SJCRH30 (cell line): ENCODE measurements around the gene DHCR7. TPM values are rescaled to one million over a fixed set of nuclear protein-coding genes. Genes with fewer than 3 reads are reported as not detected.

ENCODE experiments used
- DNase-seq, 2 experiments: peaks; one replicate each; pipeline ENCODE4 v3.0.0-alpha.2; 2015 to 2020
- H3K27ac ChIP-seq: fragments of 250-450 bp; sonication (Bioruptor Pico); 2 replicates; pipeline ENCODE4 v1.5.1; 2020; ENCODE audit warnings: mild to moderate bottlenecking, moderate library complexity
- H3K27me3 ChIP-seq: fragments of 250-450 bp; sonication (Bioruptor Pico); 2 replicates; pipeline ENCODE4 v1.5.1; 2020; ENCODE audit warnings: mild to moderate bottlenecking, moderate library complexity
- H3K36me3 ChIP-seq: fragments of 250-450 bp; sonication (Bioruptor Pico); 2 replicates; pipeline ENCODE4 v1.5.1; 2020; ENCODE audit warnings: mild to moderate bottlenecking, moderate library complexity
- H3K4me1 ChIP-seq: fragments of 250-450 bp; sonication (Bioruptor Pico); 2 replicates; pipeline ENCODE4 v1.5.1; 2020; ENCODE audit warnings: mild to moderate bottlenecking, moderate library complexity
- H3K4me3 ChIP-seq: fragments of 250-450 bp; sonication (Bioruptor Pico); 2 replicates; pipeline ENCODE4 v1.5.1; 2020; ENCODE audit warnings: mild to moderate bottlenecking, moderate library complexity
- H3K9me3 ChIP-seq: fragments of 250-450 bp; sonication (Bioruptor Pico); replicated peaks from 2 replicates; pipeline ENCODE4 v1.5.1; 2020; ENCODE audit warnings: mild to moderate bottlenecking, moderate library complexity
- total RNA-seq: library from RNA; depleted of rRNA; stranded (reverse); fragments of >200 nt; shearing (Covaris generic); gene quantifications from 2 replicates; pipeline ENCODE4 v1.2.3, GENCODE V29; 2014

Gene DHCR7
- total RNA-seq, 1 experiment from 2014 or later = 40.1 TPM

DNA sequence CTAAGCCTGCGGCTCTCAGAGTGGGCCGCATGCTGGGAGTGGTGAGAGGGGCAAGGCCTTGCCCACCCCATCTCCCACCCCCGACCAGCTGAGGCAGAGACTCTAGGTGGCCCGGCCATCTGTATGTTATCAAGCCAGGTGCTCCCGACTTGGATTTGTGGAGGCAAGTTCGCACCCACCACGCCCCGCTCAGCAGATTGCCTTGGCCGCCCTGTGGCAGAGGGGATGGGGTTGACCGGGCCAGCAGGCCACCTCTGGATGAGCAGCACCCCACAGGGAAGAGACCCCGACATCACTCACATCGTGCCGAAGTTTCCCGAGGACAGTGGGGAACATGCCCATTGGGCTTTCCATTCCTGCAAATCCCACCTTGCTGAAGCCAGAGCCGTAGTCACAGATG lies 40.8 kb downstream of the DHCR7 start:
- no peaks in the 10 kb centered on the region for H3K27me3 ChIP-seq
- no peaks in the 10 kb centered on the region for H3K9me3 ChIP-seq
- no peak overlapping the region for H3K4me3 ChIP-seq
- DNase-seq = no peak
- no peaks in the 10 kb centered on the region for H3K36me3 ChIP-seq
- H3K4me1 ChIP-seq = peaks cover 6% of the 10 kb centered on the region
- no peak overlapping the region for H3K27ac ChIP-seq

DNA sequence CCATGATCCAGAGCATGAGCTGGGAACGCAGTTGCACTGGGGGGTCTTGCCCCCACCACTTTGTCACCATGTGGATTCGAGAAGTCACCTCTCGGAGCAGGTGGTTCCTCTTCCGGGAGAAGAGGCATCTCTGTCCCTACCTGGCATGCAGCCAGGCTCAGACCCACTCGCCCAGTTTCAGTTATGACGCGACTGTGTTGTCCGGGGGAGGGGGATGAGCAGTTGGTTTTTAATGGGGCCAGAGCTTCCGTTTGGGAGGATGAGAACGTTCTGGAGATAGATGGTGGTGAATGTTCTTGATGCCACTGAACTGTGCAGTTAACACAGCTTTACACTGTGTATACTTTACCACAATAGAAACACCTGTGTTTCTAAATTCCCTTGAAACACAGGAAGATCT lies 41.5 kb downstream of the DHCR7 start:
- Histone ChIP-seq H3K4me1 (peaks cover 8% of the 10 kb centered on the region), H3K27me3 (no peaks in the 10 kb centered on the region), H3K4me3 (no peak overlapping the region), H3K9me3 (no peaks in the 10 kb centered on the region), H3K36me3 (no peaks in the 10 kb centered on the region), H3K27ac (no peak overlapping the region)
- DNase-seq = no peak

DNA sequence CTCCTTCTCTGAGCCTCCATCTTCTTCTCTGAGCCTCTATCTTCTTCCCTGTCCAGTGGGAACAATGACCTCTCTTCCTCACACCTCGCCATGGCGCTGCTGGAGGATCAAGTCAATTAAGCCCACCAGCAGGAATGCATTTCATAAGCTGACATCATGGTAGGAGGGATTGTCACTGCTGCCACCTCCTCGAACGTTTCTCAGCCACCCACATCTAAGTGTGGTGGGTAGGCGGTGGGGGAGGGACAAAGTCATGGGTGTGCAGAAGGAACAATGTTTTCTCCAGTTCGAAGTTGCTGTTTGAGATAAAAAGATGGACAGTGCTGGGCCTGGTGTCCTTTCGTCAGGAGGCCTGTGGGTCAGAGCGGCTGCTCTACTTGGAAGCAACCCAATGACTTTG lies 44.0 kb downstream of the DHCR7 start:
- Histone ChIP-seq H3K4me1 (peaks cover 8% of the 10 kb centered on the region), H3K9me3 (no peaks in the 10 kb centered on the region), H3K36me3 (no peaks in the 10 kb centered on the region), H3K27me3 (no peaks in the 10 kb centered on the region), H3K27ac (no peak overlapping the region), H3K4me3 (no peak overlapping the region)
- DNase-seq = no peak

DNA sequence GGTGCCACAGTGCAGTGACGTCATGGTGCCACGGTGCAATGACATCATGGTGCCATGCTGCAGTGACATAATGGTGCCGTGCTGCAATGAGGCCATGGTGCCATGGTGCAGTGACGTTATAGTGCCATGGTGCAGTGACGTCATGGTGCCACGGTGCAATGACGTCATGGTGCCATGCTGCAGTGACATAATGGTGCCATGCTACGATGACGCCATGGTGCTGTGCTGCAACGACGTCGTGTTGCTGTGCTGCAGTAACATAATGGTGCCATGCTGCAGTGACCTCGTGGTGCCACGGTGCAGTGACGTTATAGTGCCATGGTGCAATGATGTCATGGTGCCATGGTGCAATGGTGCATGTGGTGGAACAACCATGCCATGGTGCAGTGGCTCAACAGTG lies 45.3 kb downstream of the DHCR7 start:
- H3K9me3 ChIP-seq = no peaks in the 10 kb centered on the region
- H3K27ac ChIP-seq = peak overlapping the region; percentile 85
- no peaks in the 10 kb centered on the region for H3K27me3 ChIP-seq
- no peak for DNase-seq
- peaks cover 4% of the 10 kb centered on the region for H3K4me1 ChIP-seq
- no peak overlapping the region for H3K4me3 ChIP-seq
- no peaks in the 10 kb centered on the region for H3K36me3 ChIP-seq

DNA sequence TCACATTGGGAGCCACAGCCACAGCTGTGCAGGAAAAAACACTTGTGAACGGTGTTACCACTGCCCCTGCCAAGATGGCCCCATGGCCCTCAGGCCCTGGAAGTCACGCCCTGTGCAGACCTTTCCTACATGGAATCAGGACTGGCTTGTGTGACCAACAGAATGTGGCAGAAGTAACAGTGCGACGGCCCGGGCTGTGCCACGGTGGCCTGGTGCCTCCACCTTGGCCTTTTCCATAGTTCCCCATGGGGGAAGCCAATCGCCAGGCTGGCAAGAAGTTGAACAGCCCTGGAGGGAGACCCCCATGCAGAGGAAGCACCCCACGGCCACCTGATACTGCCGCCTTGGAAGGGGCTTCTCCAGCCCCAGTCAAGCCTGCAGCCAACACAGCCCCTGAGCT lies 48.0 kb downstream of the DHCR7 start:
- DNase-seq = no peak
- Histone ChIP-seq H3K4me1 (peaks cover 4% of the 10 kb centered on the region), H3K36me3 (no peaks in the 10 kb centered on the region), H3K27me3 (no peaks in the 10 kb centered on the region), H3K27ac (no peak overlapping the region), H3K4me3 (no peak overlapping the region), H3K9me3 (no peaks in the 10 kb centered on the region)

DNA sequence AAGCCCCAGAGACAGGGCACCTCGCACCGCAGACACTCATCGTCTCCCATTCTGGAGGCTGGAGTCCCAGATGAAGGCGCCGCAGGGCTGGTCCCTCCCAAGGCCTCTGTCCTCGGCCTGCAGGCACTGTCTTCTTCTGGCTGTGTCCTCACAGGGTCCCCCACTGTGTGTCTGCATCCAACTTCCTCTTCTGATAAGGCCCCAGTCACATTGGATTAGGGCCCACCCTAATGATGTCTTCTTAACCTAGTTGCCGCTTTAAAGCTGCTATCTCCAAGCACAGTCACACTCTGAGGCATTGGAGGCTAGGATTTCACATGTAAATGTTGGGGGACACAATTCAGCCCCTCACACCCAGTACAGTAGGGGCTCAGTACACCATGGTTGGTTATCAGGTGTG lies 48.9 kb downstream of the DHCR7 start:
- Histone ChIP-seq H3K27ac (no peak overlapping the region), H3K36me3 (no peaks in the 10 kb centered on the region), H3K4me1 (peaks cover 4% of the 10 kb centered on the region), H3K4me3 (no peak overlapping the region), H3K9me3 (no peaks in the 10 kb centered on the region), H3K27me3 (no peaks in the 10 kb centered on the region)
- no peak for DNase-seq

DNA sequence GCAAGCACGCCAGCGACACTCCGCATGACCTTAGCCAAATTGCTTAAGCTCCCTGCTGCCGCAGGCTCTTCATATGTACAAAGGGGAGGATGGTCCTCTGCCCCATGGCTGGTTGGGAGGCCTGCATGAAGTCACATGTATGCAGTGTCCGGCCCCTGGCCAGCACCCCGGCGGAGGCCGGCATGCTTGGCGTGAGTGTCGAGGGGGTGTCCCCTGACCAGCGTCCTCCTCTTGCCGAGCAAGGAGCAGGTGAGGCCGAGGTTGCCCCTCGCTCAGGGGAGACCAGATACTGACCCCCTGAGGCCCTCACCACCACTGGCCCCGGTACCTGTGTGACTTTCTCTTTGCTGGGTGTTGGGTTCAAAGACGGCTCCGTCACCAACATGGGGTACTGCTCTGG lies 50.2 kb downstream of the DHCR7 start:
- H3K36me3 ChIP-seq = no peaks in the 10 kb centered on the region
- H3K4me3 ChIP-seq = no peak overlapping the region
- H3K9me3 ChIP-seq = no peaks in the 10 kb centered on the region
- no peaks in the 10 kb centered on the region for H3K27me3 ChIP-seq
- H3K27ac ChIP-seq = no peak overlapping the region
- peaks cover 7% of the 10 kb centered on the region for H3K4me1 ChIP-seq
- no peak for DNase-seq

DNA sequence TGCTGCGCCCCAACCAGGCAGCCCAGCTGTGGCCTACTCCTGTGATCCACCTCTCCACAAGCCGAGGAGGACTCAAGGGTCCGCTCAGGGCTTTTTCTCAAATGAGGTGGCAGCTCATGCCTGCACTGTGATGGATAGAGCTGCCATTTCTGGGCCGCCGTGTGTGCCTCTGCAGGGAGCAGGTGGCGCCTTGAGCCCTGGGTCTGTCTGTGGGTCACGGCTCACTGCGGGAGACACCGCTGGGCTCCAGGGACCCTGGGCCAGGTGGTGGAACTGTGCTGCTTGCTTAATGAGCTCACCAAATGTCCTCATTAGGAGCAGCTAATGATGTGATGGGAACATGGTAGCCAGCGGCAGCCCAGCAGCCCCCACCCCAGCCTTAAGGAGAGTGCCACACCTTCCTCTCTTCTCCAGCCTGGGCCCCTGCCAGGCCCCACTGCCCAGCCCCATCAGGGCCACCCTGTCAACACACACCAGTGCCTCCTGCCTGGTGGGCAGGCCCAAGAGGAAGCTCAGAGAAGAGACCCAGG lies 50.8 kb downstream of the DHCR7 start:
- H3K27ac ChIP-seq = no peak overlapping the region
- no peak for DNase-seq
- H3K36me3 ChIP-seq = no peaks in the 10 kb centered on the region
- H3K9me3 ChIP-seq = no peaks in the 10 kb centered on the region
- no peak overlapping the region for H3K4me3 ChIP-seq
- no peaks in the 10 kb centered on the region for H3K27me3 ChIP-seq
- peaks cover 10% of the 10 kb centered on the region for H3K4me1 ChIP-seq

DNA sequence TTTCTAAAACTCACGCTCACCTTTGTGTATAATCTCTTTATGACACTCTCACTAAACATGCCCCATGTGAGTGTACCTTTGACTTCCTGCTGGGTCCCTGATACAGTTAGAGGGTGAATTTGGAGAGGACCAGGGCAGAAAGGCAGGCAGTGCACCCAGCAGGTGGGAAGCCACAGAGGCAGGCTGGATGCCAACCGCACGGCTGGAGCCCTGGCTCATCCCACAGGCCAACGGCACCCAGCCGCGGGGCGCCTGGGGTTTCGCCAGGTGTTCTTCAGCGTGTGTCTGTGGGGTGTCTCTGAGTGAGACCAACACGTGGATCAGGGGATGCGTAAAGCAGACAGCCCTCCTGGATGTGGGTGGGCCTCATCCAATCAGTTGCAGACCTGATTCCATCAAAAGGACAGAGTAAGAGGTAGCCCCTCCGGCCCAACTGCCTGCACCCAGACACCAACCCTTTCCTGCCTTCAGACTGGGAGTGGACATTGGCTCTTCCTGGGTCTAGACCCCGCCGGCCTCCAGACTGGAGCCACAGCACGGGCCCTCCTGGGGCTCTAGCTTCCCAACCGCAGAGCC lies 51.6 kb downstream of the DHCR7 start:
- H3K36me3 ChIP-seq = no peaks in the 10 kb centered on the region
- no peaks in the 10 kb centered on the region for H3K27me3 ChIP-seq
- DNase-seq = no peak
- no peaks in the 10 kb centered on the region for H3K9me3 ChIP-seq
- H3K4me1 ChIP-seq = peaks cover 14% of the 10 kb centered on the region
- H3K27ac ChIP-seq = no peak overlapping the region
- H3K4me3 ChIP-seq = no peak overlapping the region

DNA sequence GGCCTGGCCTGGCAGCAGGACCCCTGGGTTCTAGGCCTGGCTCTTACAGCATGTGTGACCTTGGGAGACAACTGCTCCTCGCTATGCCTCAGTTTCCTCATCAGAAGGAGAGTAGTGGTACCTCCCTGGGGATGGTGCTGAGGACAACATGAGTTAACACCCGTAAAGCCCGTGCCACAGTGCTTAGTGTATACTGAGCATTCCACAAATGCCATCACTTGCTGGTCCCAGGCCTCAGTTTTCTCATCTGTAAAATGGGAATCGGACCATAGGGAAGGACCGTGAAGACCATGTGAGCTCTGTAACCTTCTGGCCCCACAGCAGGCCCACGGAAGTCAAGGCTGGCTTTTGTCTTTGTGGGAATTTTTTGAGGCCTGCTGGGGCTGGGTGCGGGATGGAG lies 52.4 kb downstream of the DHCR7 start:
- DNase-seq = no peak
- Histone ChIP-seq H3K4me3 (no peak overlapping the region), H3K27ac (no peak overlapping the region), H3K36me3 (no peaks in the 10 kb centered on the region), H3K9me3 (no peaks in the 10 kb centered on the region), H3K4me1 (peaks cover 14% of the 10 kb centered on the region), H3K27me3 (no peaks in the 10 kb centered on the region)

DNA sequence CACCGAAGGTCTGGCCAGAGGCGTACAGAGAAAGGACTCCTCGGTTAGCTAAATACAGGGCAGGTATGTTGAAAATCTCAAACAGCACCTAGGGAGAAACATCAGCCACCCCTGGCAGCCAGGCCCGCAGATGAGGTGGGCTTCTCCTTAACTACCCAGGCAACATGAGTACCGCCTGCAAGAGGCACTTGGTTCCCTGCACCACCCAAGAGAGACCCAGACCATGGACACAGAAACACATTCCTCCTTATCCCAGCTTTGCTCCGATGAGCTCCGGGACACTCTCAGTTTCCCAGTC lies 53.0 kb downstream of the DHCR7 start:
- H3K27me3 ChIP-seq = no peaks in the 10 kb centered on the region
- H3K27ac ChIP-seq = no peak overlapping the region
- no peaks in the 10 kb centered on the region for H3K36me3 ChIP-seq
- DNase-seq = no peak
- no peaks in the 10 kb centered on the region for H3K9me3 ChIP-seq
- H3K4me3 ChIP-seq = no peak overlapping the region
- H3K4me1 ChIP-seq = peaks cover 14% of the 10 kb centered on the region

DNA sequence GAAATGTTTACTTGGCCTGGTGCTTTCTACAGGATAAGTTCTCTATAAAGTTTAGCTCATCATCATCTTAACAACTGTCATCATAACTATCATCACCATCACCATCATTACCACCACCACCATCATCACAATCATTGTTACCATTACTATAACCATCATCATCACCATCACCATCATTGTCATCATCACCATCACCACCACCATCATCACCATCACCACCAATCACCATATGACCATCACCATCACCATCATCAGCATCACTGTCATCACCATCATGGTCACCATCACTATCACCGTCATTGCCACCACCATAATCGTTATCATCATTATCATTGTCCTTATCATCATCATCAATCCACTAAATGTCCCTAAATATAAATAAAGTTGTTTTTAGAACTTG lies 54.9 kb downstream of the DHCR7 start:
- no peak for DNase-seq
- H3K27me3 ChIP-seq = 0 out of 2 replicates have a peak, but pooled peaks cover 3% of the 10 kb centered on the region
- H3K9me3 ChIP-seq = no peaks in the 10 kb centered on the region
- no peak overlapping the region for H3K27ac ChIP-seq
- no peaks in the 10 kb centered on the region for H3K36me3 ChIP-seq
- H3K4me1 ChIP-seq = peaks cover 14% of the 10 kb centered on the region
- H3K4me3 ChIP-seq = no peak overlapping the region

DNA sequence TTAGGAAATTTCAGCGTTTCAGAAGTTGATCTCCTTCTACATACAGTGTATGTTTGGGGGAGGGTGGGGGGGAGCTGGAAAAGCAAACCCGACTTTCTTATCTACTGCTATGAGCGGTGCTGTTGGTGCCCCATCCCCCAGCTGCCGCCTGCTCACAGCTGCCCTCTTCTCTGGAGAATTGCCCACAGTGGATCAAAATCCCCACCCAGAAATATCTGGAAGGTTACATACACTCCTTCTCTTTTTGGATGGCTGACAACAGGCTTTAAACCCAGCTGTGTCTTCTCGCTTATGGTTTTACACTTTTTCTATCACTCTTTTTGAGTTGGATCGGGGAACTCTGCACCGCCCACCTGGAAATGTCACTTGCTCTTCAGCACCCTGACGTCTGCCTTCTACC lies 56.4 kb downstream of the DHCR7 start:
- peaks cover 14% of the 10 kb centered on the region for H3K4me1 ChIP-seq
- peak overlapping the region; percentile 36 for H3K27ac ChIP-seq
- H3K4me3 ChIP-seq = no peak overlapping the region
- H3K9me3 ChIP-seq = no peaks in the 10 kb centered on the region
- 0 out of 2 replicates have a peak, but pooled peaks cover 3% of the 10 kb centered on the region for H3K27me3 ChIP-seq
- peak; percentile 62 to 68 for DNase-seq
- no peaks in the 10 kb centered on the region for H3K36me3 ChIP-seq

DNA sequence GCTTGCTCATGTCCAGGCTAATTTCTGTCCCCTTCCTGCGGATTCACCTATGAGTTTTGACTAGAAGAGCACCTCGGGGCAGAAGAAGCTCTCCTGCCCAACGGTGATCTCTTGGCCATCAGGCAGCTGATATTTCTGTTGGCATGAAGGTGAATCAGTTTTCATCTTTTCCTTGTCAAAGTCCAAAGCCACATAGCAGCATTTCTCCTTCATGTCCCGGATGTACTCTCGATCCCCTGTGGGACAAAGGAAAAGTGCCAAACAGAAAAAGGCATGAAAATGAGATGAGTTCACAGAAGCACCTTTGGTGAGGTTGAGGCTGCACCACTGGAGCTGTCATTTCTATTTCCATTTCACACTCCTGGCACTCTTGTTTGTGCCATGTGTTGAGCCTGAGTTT lies 56.8 kb downstream of the DHCR7 start:
- Histone ChIP-seq H3K27ac (no peak overlapping the region), H3K9me3 (no peaks in the 10 kb centered on the region), H3K36me3 (no peaks in the 10 kb centered on the region), H3K27me3 (0 out of 2 replicates have a peak, but pooled peaks cover 3% of the 10 kb centered on the region), H3K4me3 (no peak overlapping the region), H3K4me1 (peaks cover 14% of the 10 kb centered on the region)
- DNase-seq = no peak

DNA sequence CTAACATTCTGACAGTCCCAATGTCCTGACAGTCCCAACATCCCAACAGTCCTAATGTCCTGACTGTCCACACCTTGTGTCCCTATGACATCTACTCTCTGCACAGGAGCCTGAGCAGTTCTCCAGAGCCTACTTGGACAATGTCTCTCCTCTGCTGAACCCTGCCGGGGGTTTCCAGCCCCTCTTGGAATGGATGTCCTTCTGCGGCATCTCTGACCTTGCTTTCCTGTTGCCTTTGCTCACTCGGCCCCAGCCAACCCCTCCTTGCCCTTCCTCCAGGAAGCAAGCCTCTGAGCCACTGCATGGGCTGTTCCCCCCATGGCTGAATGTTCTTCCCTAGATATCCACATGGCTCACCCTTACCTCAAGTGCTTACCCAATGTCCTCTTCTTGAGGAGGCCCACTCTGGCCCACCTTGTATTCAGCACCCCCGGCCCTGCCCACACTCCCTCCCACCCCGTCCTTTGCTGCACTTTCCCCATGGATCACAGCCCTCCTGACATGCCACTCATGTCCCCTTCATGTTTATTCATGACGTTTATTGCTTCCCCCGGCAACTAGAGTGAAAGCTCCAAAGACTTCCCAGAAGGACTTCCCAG lies 59.5 kb downstream of the DHCR7 start:
- H3K4me1 ChIP-seq = peaks cover 14% of the 10 kb centered on the region
- no peak overlapping the region for H3K4me3 ChIP-seq
- H3K36me3 ChIP-seq = no peaks in the 10 kb centered on the region
- H3K27ac ChIP-seq = no peak overlapping the region
- DNase-seq = no peak
- 0 out of 2 replicates have a peak, but pooled peaks cover 3% of the 10 kb centered on the region for H3K27me3 ChIP-seq
- H3K9me3 ChIP-seq = no peaks in the 10 kb centered on the region
